Nephron (organoid): ENCODE measurements around the gene EPHA7.

Experiments
- H3K27ac Mint-ChIP-seq, 3 experiments: 2 replicates each; pipeline ENCODE4 v1.8.0; 2020; ENCODE audit warnings: mixed read lengths in 3 of 3, mild to moderate bottlenecking in 2 of 3, moderate library complexity in 1 of 3
- H3K27me3 Mint-ChIP-seq: 2 replicates; pipeline ENCODE4 v1.8.0; 2021; ENCODE audit warnings: low read depth, mild to moderate bottlenecking, moderate library complexity, mixed read lengths
- H3K36me3 Mint-ChIP-seq: 2 replicates; pipeline ENCODE4 v1.8.0; 2020; ENCODE audit warnings: low read depth, mixed read lengths
- H3K4me1 Mint-ChIP-seq: 2 replicates; pipeline ENCODE4 v1.8.0; 2020; ENCODE audit warnings: mixed read lengths
- H3K4me3 Mint-ChIP-seq, 3 experiments: 2 replicates each; pipeline ENCODE4 v1.8.0; 2020; ENCODE audit warnings: mild to moderate bottlenecking in 3 of 3, mixed read lengths in 3 of 3, moderate library complexity in 2 of 3
- H3K9me3 Mint-ChIP-seq: 2 replicates; pipeline ENCODE4 v1.8.0; 2020; ENCODE audit warnings: mixed read lengths
- CTCF ChIP-seq, 3 experiments: fragments of 200-600 bp; sonication (generic); IDR thresholded peaks; one replicate each; pipeline ENCODE4 v1.5.0; 2021; ENCODE audit warnings: antibody characterized with exemption in 3 of 3; ENCODE audit not compliant: unreplicated experiment in 3 of 3

EPHA7 gene

GRCh38 chr6:93412452-93412851, 6.9 kb downstream of the EPHA7 start:
- Mint-ChIP-seq H3K9me3 (no peaks in the 10 kb centered on the region), H3K36me3 (peaks cover 23% of the 10 kb centered on the region), H3K4me3 (no peak overlapping the region), H3K27ac (no peak overlapping the region), H3K4me1 (no peaks in the 10 kb centered on the region), H3K27me3 (peaks cover 3% of the 10 kb centered on the region)
- no peak for TF ChIP-seq CTCF (IDR thresholded peaks at IDR 0.05; ENCODE audit: unreplicated experiment in 3 of 3)

GRCh38 chr6:93407186-93407585, 12.2 kb downstream of the EPHA7 start:
- H3K9me3 Mint-ChIP-seq, result no peaks in the 10 kb centered on the region
- TF ChIP-seq CTCF (IDR thresholded peaks at IDR 0.05; ENCODE audit: unreplicated experiment in 3 of 3), result no peak
- peak overlapping the region in 2 of 3 experiments; percentile 52 to 57 for H3K27ac Mint-ChIP-seq
- no peak overlapping the region for H3K4me3 Mint-ChIP-seq
- peaks cover 31% of the 10 kb centered on the region for H3K36me3 Mint-ChIP-seq
- H3K4me1 Mint-ChIP-seq, result peaks cover 4% of the 10 kb centered on the region
- H3K27me3 Mint-ChIP-seq, result no peaks in the 10 kb centered on the region

DNA sequence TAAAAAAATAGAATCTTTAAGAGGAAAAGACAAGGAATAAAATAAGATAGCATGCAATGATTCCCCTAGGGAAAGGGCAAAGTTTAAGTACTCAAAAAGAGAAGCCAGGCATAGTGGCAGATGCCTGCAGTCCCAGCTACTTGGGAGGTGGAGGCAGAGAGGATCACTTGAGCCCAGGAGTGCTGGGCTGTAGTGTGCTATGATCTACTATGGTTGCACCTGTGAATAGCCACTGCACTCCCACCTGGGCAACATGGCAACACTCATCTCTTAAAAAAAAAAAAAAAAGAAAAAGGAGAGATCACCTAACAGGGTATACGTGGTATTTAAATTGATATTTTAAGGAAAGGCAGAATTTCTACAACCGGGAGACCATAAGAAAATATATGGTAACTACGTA, 16.0 kb downstream of the EPHA7 start:
- H3K27ac Mint-ChIP-seq, result no peak overlapping the region
- H3K4me3 Mint-ChIP-seq, result no peak overlapping the region
- no peaks in the 10 kb centered on the region for H3K27me3 Mint-ChIP-seq
- TF ChIP-seq CTCF (IDR thresholded peaks at IDR 0.05; ENCODE audit: unreplicated experiment in 3 of 3), result no peak
- peaks cover 18% of the 10 kb centered on the region for H3K36me3 Mint-ChIP-seq
- H3K9me3 Mint-ChIP-seq, result no peaks in the 10 kb centered on the region
- H3K4me1 Mint-ChIP-seq, result peaks cover 10% of the 10 kb centered on the region

- no peak overlapping the region for H3K4me3 Mint-ChIP-seq
- peaks cover 16% of the 10 kb centered on the region for H3K4me1 Mint-ChIP-seq
- H3K27ac Mint-ChIP-seq, result peak overlapping the region in 1 of 3 experiments; percentile 14
These were observed 20.6 kb downstream of the EPHA7 start for GRCh38 chr6:93398723-93399122.

GRCh38 chr6:93394471-93394870, 24.9 kb downstream of the EPHA7 start:
- no peaks in the 10 kb centered on the region for H3K36me3 Mint-ChIP-seq
- TF ChIP-seq CTCF (IDR thresholded peaks at IDR 0.05; ENCODE audit: unreplicated experiment in 3 of 3), result no peak
- H3K9me3 Mint-ChIP-seq, result no peaks in the 10 kb centered on the region
- H3K4me1 Mint-ChIP-seq, result peaks cover 21% of the 10 kb centered on the region
- H3K27me3 Mint-ChIP-seq, result no peaks in the 10 kb centered on the region
- no peak overlapping the region for H3K4me3 Mint-ChIP-seq
- no peak overlapping the region for H3K27ac Mint-ChIP-seq

More at GRCh38 chr6:93398723-93399122, 20.6 kb downstream of the EPHA7 start:
- H3K27me3 Mint-ChIP-seq, result no peaks in the 10 kb centered on the region
- no peaks in the 10 kb centered on the region for H3K9me3 Mint-ChIP-seq
- H3K36me3 Mint-ChIP-seq, result peaks cover 10% of the 10 kb centered on the region
- TF ChIP-seq CTCF (IDR thresholded peaks at IDR 0.05; ENCODE audit: unreplicated experiment in 3 of 3), result no peak

DNA sequence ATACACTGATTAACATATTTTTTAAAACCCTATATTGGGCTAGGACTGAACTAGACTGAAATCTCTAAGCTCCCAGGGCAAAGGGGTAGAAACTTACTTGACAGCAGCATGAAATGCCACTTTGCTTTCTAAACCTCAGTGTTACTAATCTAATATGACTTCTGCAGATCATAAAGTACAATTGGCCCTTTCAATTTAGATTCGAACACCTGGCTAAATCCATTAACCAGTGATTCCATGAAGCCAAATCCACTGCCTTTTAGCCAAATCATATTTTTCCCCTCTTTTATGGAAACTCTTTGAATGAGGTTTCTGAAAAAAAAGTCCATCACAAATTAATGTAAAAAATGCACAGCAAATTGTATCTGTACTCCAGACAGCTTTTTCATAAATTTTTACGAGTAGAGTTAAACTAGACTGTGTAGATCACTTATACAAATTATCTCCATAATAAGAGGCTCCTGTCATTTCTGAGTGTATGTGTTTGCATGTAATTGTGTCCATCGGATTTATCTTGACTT, 25.7 kb downstream of the EPHA7 start:
- Mint-ChIP-seq H3K9me3 (no peaks in the 10 kb centered on the region), H3K36me3 (peaks cover 5% of the 10 kb centered on the region), H3K27ac (no peak overlapping the region), H3K4me1 (peaks cover 17% of the 10 kb centered on the region), H3K27me3 (no peaks in the 10 kb centered on the region), H3K4me3 (no peak overlapping the region)
- no peak for TF ChIP-seq CTCF (IDR thresholded peaks at IDR 0.05; ENCODE audit: unreplicated experiment in 3 of 3)
